Putamen (tissue), 1 donor: ENCODE data around the gene NAA10.

Source experiments
- DNase-seq: peaks from one replicate; pipeline ENCODE4 v3.0.0-alpha.2; 2016; ENCODE audit warnings: low spot score

The NAA10 gene

DNA sequence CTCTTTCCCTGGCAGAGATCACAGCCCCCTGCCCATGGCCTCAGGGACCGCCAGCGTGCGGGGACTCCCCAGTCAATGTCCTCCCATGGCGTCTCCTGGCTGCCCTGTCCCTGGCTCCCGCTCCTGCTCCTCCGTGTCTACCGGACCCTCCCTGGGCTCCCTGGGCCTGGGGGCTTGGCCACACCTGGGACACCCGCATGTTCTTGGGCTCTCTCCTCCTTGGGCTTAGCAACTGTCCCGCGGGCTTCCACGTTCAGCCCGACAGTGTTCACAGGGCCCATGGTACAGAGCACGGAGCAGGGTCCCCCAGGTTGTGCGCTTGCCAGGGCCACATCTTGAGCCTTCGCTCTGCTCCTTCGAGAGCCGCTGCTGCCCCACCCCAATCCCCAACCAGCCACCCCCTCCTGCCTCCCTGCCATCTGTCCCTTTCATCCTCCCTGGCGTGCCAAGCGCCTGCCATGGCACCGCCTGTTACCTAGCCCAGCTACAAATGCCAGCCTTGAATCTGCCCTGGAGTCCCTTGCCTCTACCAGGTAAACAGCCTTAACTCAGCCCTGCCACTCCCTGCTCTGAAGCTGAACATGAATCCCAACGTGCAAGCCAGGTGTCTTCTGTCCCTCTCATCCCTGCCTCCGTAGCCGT, 26.5 kb downstream of the NAA10 start:
- no peak for DNase-seq

DNA sequence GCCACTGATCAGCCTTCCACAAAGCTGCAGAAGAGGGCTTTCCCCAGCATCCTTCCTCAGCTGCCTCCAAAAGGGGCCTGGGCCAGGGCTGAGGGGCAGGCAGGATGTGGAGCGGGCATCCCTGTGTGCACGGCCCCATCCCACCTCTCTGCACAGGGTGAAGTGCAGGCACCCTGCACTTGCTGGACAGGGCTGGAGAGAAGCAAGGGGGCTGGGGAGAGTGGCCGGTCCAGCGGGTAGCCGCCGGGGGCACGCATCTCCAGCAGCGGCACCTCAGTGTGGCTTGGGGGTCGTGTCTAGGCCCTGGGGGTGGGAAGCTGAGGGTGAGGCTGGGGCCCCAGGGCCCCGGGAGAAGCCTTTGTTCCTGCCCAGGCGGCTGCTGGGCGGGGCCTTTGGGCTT, 27.4 kb downstream of the NAA10 start:
- DNase-seq: no peak

DNA sequence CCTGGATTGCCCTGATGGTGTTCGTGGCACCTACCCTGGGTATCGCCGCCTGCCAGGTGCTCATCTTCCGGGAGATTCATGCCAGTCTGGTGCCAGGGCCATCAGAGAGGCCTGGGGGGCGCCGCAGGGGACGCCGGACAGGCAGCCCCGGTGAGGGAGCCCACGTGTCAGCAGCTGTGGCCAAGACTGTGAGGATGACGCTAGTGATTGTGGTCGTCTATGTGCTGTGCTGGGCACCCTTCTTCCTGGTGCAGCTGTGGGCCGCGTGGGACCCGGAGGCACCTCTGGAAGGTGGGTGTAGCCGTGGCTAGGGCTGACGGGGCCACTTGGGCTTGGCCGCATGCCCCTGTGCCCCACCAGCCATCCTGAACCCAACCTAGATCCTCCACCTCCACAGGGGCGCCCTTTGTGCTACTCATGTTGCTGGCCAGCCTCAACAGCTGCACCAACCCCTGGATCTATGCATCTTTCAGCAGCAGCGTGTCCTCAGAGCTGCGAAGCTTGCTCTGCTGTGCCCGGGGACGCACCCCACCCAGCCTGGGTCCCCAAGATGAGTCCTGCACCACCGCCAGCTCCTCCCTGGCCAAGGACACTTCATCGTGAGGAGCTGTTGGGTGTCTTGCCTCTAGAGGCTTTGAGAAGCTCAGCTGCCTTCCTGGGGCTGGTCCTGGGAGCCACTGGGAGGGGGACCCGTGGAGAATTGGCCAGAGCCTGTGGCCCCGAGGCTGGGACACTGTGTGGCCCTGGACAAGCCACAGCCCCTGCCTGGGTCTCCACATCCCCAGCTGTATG, 28.5 kb downstream of the NAA10 start:
- no peak for DNase-seq

DNA sequence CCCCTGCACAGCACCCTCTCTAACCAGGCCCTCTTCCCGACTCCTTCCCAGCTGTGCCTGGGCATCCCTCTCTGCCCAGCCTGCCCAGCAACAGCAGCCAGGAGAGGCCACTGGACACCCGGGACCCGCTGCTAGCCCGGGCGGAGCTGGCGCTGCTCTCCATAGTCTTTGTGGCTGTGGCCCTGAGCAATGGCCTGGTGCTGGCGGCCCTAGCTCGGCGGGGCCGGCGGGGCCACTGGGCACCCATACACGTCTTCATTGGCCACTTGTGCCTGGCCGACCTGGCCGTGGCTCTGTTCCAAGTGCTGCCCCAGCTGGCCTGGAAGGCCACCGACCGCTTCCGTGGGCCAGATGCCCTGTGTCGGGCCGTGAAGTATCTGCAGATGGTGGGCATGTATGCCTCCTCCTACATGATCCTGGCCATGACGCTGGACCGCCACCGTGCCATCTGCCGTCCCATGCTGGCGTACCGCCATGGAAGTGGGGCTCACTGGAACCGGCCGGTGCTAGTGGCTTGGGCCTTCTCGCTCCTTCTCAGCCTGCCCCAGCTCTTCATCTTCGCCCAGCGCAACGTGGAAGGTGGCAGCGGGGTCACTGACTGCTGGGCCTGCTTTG, 29.2 kb downstream of the NAA10 start:
- DNase-seq: no peak

DNA sequence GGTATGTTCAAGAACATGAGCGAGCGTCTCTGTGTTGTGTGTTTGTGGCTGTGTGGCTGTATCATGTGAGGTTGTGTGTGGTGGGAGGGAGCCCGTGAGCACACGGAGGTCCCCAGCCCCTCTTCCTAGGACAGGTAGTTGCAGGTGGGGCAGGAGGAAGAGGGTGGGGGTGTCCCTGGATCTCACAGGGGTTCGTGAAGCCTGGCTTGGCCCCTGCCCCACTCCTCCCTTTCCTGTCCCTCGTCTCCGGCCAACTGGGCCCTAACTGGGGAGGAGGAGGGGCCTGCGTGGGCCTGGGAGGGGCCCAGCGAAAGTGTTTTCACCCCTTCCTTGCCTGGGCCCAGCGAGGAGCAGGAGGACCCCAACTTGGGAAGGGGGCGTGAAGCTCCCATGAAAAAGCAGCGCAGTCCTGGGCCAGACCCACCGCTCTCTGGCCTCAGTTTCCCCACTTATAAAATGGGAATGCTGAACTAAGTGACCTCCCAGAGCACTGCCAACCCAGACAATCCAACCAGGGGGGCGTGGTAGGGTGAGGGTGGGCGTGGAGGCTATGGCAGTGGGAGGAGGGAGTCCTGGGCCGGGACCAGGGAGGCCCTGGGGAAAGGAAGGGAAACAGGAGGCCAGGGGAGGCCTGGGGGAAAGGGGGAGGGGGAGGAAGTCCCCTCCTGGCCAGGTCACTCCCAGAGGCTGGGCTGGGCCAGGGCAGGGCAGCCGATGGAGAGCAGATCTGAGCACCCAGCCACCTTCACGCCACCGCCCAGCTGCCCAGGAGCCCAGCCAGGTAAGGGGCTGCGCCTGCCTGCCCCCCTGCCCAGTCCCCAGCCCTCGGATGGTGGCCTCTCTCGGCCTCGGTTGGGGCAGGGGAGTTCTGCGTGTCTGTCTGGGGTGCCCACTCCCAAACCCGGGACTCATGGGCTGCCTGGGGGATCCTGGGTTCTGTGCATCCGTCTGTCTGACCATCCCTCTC, 30.6 kb downstream of the NAA10 start, which contains the start of gene AVPR2:
Gene AVPR2, plus strand, starts transcription at position 683 of the 967 bp plus-strand sequence. CDS start 473 bp downstream, outside the sequence.
- DNase-seq: no peak

DNA sequence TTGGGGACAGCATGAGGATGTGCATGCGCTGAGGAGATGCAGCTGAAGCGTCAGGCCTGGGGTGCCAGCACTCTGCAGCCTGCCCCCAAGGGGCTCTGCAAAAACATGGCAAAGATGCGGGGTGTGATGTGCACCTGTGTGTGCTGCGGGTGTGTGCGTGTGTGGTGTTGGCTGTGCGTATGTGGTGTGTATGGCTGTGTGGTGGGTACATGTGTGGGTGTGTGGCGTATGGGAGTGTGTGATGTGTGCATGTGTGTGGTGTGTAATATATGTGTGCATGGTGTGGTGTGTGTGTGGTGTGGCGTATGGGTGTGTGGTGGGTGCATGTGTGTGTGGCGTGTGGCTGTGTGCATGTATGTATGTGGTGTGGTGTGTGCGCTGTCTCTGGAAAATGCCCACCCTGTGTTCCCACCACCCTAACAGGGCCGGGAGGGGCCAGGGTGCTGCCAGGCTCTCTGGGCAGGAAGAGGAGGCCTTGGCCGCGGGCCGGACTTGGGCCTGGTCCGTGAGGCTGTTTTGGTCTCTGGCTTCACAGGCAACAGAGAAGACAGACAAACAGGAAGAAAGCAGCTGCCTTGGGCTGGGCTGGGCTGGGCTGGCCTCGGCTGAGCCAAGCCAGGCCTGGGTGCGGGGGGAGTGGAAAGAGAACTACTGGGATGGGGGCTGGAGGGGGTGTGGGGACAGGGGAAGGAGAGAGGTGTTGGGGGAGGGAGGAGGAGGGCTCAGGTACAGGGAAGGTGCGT, 31.4 kb downstream of the NAA10 start:
- no peak for DNase-seq

DNA sequence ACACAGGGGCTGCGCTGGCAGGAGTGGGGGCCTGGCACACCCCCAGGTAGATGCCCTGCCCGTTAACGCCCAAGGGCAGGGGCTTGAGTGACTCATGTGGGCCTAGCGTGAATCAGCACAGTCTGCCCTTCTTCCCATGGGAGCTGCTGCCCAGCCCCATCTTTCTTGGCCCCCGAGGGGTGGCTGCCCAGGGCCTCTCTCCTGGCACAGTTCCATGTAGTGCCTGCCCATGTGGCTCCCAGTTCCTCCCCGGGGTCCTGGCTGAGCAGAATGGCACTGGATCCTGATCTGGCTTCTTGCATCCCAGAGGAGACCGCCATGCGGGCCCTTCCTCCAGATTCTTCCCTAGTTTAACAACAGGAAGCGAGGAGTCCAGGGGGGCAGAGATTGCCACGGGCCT, 32.5 kb downstream of the NAA10 start:
- DNase-seq: no peak

DNA sequence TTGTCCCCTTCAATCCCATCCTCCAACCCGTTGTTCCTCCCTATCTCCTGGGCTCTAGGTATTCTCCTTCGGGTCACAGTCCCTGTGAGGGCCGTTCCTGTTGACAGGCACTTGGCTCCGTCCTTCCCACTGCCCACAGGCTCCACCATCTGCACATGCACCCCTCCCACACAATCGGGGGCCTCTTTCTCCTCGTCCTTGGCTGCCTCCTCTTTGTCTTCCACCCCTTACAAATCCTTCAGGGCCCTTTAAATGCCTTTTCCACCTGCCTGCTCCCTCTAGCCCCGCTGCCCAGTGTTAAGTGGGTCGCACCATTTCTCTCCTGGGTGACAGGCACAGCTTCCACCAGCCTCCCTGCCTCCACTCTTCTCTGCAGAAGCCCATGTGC, 33.1 kb downstream of the NAA10 start:
- DNase-seq: no peak

DNA sequence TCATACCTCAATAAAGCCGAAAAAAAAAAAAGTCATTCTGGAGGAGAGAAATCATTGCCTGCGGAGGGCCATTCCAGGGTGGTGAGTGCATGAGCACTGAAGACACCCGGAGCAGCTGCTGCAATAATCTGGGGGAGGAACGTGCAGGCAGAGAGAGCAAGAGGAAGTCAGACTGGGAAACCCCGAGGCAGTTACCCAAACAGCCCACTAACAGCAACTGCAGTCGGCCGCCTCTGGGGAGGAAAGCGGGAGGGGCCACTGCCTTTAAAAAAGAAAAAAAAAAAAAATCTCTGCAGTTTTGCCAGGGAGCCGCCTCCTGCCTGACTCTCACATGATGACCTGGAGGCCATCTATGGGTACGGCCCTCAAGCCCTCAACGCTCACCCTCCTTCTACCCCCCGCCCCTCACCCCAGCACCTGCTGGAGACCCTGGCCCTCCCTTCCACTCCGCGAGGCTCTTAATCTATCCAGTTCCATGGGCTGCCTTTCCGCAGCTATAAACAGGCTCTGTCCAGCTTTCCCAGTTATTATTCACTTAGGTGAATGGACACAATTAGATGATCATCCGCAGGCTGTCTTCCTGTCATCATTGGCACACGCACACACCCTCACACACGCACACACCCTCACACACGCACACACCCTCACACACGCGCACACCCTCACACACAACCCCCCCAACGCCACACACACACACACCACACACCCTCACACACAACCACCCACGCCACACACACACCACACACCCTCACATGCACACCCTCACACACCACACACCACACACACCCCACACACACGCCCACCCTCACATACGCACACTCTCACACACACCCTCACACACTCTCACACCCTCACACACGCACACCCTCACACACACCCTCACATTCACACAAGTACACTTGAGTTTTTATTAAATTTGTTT, 33.7 kb downstream of the NAA10 start:
- DNase-seq: no peak

DNA sequence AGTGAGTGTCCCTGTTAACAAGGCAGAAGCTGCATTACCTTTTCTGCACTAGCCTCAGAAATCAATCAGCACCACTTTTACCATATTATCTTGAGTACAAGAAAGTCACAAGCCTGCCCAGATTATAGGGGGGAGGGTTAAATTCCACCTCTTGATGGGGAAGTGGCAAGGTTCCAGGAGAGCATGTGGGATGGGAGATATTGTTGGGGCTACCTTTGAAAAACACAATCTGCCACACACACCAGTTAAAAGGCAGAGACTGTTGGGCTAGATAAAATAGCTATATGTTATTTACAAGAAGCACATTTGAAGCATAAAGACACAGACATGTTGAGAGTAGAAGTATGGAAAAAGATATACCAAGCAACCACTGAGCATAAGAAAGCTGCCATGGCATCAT, 36.9 kb downstream of the NAA10 start:
- DNase-seq: no peak

DNA sequence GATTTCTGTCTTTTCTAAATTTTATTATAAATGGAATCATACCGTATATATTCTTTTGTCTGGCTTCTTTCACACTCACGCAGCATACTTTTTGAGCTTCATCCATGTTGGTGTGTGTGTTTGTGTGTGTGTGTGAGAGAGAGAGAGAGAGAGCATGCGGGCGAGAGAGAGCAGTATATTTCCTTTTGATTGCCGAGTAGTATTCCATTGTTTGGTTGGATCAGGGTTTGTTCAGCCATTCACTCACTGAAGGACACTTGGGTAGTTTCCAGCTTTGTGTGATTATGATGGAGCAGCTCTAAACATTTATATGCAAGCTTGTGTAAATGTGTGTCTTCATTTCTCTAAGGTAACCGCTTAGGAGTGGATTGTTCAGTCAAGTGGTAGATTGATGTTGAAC, 45.7 kb downstream of the NAA10 start:
- DNase-seq: no peak

DNA sequence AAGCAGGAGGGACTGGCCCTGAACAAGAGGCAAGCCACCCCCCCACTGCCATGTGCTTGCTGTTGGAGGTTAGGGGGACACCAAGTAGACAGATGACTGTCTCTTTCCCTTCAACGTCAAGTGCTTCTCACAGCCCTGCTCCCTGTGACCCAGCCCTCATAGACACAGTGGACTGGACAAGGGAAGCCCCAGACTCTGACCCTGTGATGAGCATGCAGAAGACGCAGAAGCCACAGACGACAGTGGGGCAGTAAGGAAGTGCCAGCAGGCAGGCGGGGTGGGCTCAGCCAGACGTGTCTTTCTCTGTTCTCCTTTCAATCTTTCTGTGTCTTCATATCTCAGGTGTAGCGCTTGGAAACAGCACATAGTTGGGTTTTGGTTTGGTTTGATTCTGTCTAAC, 46.5 kb downstream of the NAA10 start:
- DNase-seq: no peak

DNA sequence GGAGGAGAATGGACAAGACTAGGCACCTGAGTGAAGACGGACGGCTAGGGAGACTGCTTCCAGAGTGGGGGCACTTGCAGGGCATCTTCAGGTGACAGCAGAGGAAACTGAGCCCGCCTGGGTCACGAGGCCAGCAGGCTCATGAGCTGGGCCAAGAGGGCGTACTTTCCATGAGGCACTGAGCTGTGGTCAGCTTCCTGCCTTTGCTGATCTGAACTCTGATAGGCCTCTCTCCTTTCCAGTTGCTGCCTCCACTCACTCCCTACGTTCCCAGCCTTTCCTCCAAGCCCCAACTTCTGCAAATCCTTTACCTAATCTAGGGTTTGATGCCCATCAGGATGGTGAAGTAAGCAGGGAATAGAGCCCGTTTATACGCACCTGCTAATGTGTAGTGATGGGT, 47.5 kb downstream of the NAA10 start:
- DNase-seq: no peak

DNA sequence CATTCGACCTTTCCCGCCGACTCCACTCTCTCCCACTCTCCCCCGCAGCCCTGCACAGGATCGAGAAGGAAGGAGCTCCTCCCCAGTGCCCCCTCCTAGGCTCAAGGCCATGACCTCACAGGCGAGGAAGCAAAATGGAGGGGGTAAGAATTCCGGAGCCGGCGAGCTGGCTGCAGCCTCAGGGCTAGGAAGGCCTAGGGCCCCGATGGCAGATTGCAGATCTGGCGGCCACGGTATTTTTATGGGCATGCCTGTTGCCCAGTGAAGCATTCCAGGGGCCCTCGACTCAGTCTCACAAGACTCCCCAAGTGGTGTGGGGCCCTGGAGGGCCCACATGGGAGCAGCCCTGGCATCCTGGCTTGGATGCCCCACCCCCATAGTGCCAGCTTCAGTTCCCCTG, 47.9 kb downstream of the NAA10 start:
- no peak for DNase-seq

DNA sequence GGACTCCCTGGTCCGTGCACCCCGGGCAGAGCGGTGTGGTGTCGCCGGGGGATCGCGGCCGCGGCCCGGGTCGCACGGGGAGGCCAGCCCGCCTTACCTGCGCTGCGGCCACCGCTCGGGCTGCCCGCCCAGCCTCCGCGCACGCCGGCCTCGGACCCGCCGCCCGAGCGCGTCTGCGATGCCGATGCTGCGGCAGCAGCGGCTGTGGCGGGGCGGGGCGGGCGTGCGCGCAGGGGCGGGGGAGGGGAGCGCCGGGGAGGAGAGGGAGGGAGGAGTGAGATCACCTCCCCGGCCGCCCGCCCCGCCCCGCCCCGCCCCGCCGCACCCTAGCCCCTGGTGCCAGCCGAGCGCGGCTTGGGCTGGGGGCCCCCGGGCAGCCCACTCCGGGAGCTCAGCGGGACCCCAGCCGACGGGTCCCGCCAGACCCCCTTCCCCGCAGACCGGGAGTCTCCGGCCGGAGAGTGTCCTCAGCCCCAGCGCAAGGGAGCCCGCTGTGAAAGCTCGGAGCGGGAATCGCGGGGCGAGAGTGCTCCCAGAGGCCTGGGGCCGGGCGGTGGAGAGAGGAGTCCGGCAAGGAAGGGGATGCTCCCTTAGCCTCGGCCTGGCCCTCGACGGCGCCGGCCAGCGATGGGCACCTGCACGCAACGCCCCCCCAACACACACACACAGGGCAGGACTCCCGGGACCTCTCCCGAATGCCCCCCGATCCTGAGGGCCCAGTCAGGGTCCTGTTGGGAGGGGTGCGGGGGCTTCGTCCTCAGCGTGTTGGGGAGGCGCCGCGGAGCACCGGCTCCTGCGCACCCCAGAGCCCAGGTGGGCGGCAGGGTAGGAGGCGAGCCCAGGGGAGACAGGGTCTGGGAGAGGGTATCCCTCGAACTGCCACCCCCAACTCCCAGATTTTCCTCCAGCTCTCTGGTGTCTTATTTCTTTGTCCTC, 48.6 kb downstream of the NAA10 start, which contains the start of gene L1CAM:
Gene L1CAM, minus strand, starts transcription at position 206 of the 936 bp plus-strand sequence. CDS start 10,337 bp downstream, outside the sequence.
- DNase-seq: no peak

DNA sequence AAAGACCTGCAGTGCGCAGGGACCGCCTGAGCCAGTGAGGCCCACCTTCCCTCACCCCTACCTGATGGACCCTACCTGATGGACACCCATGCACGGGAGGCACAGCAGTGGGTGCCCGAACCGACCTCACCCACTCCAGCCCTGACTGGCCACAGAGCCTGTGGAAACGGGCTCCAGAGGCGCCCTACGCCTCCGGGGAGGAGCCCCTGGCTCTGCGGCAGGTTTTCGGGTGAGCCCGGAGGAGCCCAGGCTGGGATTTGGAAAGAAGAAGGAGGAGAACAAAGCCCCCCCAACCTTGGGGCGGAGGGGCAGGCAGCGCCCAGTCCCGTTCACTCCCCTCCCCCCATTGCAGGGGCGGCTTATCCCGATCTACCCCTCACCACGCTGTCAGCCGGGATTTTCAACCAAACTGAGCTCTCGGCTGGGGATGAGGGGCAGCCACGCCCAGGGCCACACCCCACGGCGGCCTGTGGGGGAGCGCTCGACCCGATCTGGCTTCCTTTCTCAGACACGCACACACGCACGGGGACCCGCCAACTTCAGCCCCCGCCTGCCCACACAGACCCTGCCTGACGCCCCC, 49.5 kb downstream of the NAA10 start:
- no peak for DNase-seq

DNA sequence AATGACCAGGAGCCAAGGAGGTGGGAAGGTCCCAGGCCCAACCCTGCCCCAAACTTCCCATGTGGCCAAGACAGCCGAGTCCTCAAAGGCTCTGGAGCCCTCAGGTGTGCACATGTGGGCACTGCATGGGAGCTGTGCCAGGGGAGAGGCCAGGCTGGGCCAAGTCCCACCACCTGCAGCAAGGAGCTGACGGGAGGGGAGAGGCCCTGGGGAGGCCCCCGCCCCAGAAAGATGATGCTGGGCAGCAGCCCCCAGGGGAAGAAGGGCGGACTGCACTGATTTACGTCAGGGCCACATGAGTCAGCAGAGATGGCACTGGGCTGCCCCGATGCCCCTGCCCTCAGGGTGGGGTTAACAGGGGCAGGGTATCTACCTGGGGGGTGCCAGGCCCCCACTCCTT, 50.2 kb downstream of the NAA10 start:
- no peak for DNase-seq

DNA sequence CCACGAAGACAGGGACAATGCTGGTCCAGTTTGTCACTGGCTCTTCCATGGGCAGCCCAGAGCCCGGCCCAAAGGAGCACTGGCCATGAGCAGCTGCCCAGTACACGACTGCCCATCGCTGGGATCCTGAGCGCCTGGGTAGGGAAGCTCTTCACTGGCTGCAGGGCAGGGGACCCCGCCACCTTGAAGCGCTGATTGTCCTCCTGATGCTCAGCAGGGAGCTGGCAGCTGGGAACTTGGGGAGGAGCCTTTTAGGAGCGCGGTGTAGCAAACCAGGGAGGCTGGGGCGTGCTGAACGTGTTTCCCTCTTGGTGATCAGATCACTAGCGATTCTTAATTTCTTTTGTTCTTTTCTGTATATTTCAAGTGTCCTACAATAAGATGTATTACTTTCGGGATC, 50.7 kb downstream of the NAA10 start:
- DNase-seq: no peak
